Measurements from ENCODE around the gene DGKD. TPM values are rescaled to one million over a fixed set of nuclear protein-coding genes. Genes with fewer than 3 reads are reported as not detected.
A peak's percentile ranks its signal among the peaks of the same experiment; 100 is the strongest.
"Not testable (repeated sequence)": the region's sequence is repeated elsewhere in the genome, so short reads cannot be mapped to it uniquely, and the experiment has no call there.

The DGKD gene
- total RNA-seq, 1 donor from 2014 or later, result 49.5 TPM

DNA sequence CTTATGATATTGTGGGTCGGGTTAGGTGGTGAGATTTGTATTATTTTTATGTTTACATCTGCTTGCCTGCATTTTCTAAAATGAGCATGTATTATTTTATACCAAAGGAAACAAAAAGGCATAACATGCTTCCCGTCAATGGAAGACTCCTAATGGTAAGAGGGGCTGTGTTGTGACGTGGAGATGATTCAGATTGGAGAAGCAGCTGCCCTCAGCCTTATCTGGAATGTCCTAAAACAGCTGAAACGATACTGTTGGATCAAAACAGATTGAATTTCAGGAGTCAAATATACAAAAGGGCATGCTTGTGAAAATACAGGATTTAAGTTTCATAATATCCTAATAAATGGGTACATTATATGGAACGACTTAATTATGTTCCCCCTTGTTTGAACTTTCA, 19.0 kb downstream of the DGKD start:
- H3K27ac Mint-ChIP-seq, result no peak overlapping the region
- no peak overlapping the region for H3K4me3 Mint-ChIP-seq (ENCODE audit: low read depth)
- H3K4me1 Mint-ChIP-seq (ENCODE audit: low read depth), result peaks cover 11% of the 10 kb centered on the region
- DNase-seq (ENCODE audit: low spot score, unreplicated experiment), result no peak
- H3K9me3 Mint-ChIP-seq (ENCODE audit: low read depth), result no peaks in the 10 kb centered on the region
- TF ChIP-seq, protein P1, sequence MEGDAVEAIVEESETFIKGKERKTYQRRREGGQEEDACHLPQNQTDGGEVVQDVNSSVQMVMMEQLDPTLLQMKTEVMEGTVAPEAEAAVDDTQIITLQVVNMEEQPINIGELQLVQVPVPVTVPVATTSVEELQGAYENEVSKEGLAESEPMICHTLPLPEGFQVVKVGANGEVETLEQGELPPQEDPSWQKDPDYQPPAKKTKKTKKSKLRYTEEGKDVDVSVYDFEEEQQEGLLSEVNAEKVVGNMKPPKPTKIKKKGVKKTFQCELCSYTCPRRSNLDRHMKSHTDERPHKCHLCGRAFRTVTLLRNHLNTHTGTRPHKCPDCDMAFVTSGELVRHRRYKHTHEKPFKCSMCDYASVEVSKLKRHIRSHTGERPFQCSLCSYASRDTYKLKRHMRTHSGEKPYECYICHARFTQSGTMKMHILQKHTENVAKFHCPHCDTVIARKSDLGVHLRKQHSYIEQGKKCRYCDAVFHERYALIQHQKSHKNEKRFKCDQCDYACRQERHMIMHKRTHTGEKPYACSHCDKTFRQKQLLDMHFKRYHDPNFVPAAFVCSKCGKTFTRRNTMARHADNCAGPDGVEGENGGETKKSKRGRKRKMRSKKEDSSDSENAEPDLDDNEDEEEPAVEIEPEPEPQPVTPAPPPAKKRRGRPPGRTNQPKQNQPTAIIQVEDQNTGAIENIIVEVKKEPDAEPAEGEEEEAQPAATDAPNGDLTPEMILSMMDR (IDR thresholded peaks at IDR 0.05; ENCODE audit: unreplicated experiment), result no peak
- no peaks in the 10 kb centered on the region for H3K27me3 Mint-ChIP-seq
- peaks cover 2% of the 10 kb centered on the region for H3K36me3 Mint-ChIP-seq (ENCODE audit: insufficient read depth)

DNA sequence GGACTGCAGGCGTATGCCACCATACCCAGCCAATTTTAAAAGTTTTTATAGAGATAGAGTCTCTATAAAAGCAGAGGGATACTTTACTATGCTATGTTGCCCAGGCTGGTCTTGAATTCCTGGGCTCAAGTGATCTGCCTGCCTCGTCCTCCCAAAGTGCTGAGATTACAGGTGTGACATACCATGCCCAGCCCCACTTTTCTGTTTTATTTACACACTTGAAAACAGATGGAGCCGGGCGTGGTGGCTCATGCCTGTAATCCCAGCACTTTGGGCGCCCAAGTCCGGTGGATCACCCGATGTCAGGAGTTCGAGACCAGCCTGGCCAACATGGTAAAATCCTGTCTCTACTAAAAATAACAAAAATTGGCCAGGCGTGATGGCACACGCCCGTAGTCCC, 20.5 kb downstream of the DGKD start:
- not testable (repeated sequence) for H3K4me3 Mint-ChIP-seq (ENCODE audit: low read depth); H3K9me3 Mint-ChIP-seq (ENCODE audit: low read depth)

DNA sequence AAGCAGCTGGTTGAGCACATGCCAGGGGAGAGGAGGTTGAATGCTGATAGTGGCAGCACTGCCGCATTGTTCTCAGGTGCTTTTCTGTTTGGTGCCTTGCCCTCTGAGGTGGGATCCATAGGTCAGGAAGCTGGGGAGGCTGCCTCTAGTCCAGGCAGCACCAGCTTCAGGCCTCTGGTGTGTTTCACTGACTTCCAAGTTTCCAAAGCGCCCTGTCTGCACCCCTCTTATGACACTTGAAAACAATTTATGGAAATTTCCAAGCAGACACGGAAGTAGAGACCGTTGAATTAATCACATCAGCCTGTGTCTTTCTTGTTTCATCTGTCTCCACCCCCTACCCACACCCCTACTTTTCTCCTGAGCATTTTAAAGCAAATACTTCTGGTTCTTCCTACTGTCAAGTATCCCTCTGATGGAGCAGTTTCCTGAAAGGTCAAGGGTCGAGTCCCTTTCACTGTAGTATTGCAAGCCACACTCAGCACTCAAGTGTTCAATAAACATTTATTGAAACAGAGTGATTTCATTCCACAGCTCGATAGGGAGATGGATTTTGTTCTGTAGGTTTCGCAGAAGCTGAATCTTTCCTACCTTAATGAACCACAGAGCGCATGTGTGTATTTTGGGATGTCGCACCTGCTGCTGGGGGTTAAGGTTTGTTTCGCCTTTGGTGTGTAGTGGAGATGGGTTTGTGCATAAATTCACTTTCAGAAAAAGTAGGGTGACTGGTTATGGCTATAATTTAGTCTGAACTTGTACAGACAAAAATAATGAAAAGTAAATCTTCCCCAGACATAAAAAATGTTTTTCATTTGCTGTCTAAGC, 21.4 kb downstream of the DGKD start:
- peaks cover 2% of the 10 kb centered on the region for H3K36me3 Mint-ChIP-seq (ENCODE audit: insufficient read depth)
- no peaks in the 10 kb centered on the region for H3K9me3 Mint-ChIP-seq (ENCODE audit: low read depth)
- H3K4me3 Mint-ChIP-seq (ENCODE audit: low read depth), result no peak overlapping the region
- no peak for DNase-seq (ENCODE audit: low spot score, unreplicated experiment)
- peak overlapping the region; percentile 63 for H3K27ac Mint-ChIP-seq
- no peaks in the 10 kb centered on the region for H3K27me3 Mint-ChIP-seq
- H3K4me1 Mint-ChIP-seq (ENCODE audit: low read depth), result peaks cover 17% of the 10 kb centered on the region
- TF ChIP-seq, protein P1 (IDR thresholded peaks at IDR 0.05; ENCODE audit: unreplicated experiment), result no peak

More for the DNA sequence above, 20.5 kb downstream of the DGKD start:
- H3K4me1 Mint-ChIP-seq (ENCODE audit: low read depth), result peaks cover 14% of the 10 kb centered on the region
- not testable (repeated sequence) for H3K27ac Mint-ChIP-seq; DNase-seq (ENCODE audit: low spot score, unreplicated experiment); H3K36me3 Mint-ChIP-seq (ENCODE audit: insufficient read depth); H3K27me3 Mint-ChIP-seq

DNA sequence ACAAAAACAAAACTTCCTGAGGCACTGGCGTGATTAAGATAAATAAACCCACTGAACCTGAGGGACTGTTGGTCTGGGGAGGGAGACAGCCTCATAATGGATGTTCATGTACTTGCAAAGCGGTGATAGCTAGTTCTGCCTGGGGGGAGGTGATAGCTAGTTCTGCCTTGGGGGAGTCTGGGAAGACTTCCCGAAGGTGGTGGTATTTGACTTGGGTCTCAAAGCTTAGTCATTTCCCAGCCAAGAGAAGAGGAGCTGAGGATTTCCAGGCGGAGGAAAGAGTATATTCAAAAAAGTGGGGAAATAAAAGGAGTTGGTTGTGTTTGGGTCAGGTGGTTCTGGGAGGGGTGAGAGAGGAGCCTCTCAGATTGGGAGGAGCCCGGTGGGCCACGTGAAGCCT, 24.7 kb downstream of the DGKD start:
- H3K36me3 Mint-ChIP-seq (ENCODE audit: insufficient read depth), result peaks cover 2% of the 10 kb centered on the region
- no peaks in the 10 kb centered on the region for H3K9me3 Mint-ChIP-seq (ENCODE audit: low read depth)
- H3K4me3 Mint-ChIP-seq (ENCODE audit: low read depth), result no peak overlapping the region
- TF ChIP-seq, protein P1 (IDR thresholded peaks at IDR 0.05; ENCODE audit: unreplicated experiment), result no peak
- no peak overlapping the region for H3K27ac Mint-ChIP-seq
- no peaks in the 10 kb centered on the region for H3K27me3 Mint-ChIP-seq
- no peak for DNase-seq (ENCODE audit: low spot score, unreplicated experiment)
- peaks cover 22% of the 10 kb centered on the region for H3K4me1 Mint-ChIP-seq (ENCODE audit: low read depth)

DNA sequence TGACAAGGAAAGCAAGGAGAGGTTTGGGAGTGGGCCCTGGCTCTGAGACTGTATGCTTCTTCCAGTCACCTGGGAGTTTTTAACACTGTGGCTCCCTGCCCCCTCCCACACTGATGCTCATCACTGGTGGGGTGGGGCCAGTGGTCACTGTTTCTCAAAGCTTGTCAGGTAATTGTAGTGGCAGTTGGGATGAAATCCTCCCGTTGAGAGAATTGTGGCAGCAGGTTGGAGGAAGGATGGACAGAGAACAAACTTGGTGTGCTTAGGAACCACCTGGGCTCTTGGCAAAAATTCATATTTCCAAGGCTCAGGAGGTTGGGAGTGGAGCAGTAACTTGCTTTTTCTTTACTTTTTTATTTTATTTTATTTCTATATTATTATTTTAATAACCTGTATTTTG, 25.1 kb downstream of the DGKD start:
- Mint-ChIP-seq H3K4me1 (ENCODE audit: low read depth) (peaks cover 22% of the 10 kb centered on the region), H3K36me3 (ENCODE audit: insufficient read depth) (peaks cover 2% of the 10 kb centered on the region), H3K27ac (no peak overlapping the region), H3K4me3 (ENCODE audit: low read depth) (no peak overlapping the region), H3K9me3 (ENCODE audit: low read depth) (no peaks in the 10 kb centered on the region), H3K27me3 (no peaks in the 10 kb centered on the region)
- no peak for DNase-seq (ENCODE audit: low spot score, unreplicated experiment)
- TF ChIP-seq, protein P1 (IDR thresholded peaks at IDR 0.05; ENCODE audit: unreplicated experiment), result no peak

All from progenitor cell of endocrine pancreas (in vitro differentiated cells).